Smooth muscle cell (in vitro differentiated cells): ENCODE data around the gene EFHD2. TPM values are rescaled to one million over a fixed set of nuclear protein-coding genes. Genes with fewer than 3 reads are reported as not detected.

ENCODE experiments used
- DNase-seq: peaks from one replicate; lab custom pipeline; 2025; ENCODE audit not compliant: unreplicated experiment; lab: John Stamatoyannopoulos, UW
- H2AFZ ChIP-seq: fragments of 200-600 bp; sonication (generic); 2 replicates; pipeline ENCODE4 v1.6.0; 2016; ENCODE audit warnings: antibody characterized with exemption, low read depth, mild to moderate bottlenecking
- H3F3A ChIP-seq: fragments of 200-600 bp; sonication (generic); 2 replicates; pipeline ENCODE4 v1.6.0; 2017; ENCODE audit warnings: antibody characterized with exemption, low read depth
- H3K27ac ChIP-seq: fragments of 200-600 bp; sonication (generic); 2 replicates; pipeline ENCODE4 v1.5.1; 2016; ENCODE audit warnings: low read depth, mild to moderate bottlenecking
- H3K27me3 ChIP-seq: fragments of 200-600 bp; sonication (generic); 2 replicates; pipeline ENCODE4 v1.6.1; 2016; ENCODE audit warnings: low read depth, mild to moderate bottlenecking
- H3K36me3 ChIP-seq: fragments of 200-600 bp; sonication (generic); 2 replicates; pipeline ENCODE4 v1.5.1; 2016; ENCODE audit warnings: low read depth
- H3K4me1 ChIP-seq: fragments of 200-600 bp; sonication (generic); 2 replicates; pipeline ENCODE4 v1.5.1; 2016; ENCODE audit warnings: low read depth
- H3K4me2 ChIP-seq: fragments of 200-600 bp; sonication (generic); 2 replicates; pipeline ENCODE4 v1.6.0; 2016; ENCODE audit warnings: mild to moderate bottlenecking
- H3K4me3 ChIP-seq: fragments of 200-600 bp; sonication (generic); 2 replicates; pipeline ENCODE4 v1.5.1; 2016; ENCODE audit warnings: mild to moderate bottlenecking
- H3K79me2 ChIP-seq: fragments of 200-600 bp; sonication (generic); 2 replicates; pipeline ENCODE4 v1.6.0; 2016; ENCODE audit warnings: low read depth, mild to moderate bottlenecking
- H3K9ac ChIP-seq: fragments of 200-600 bp; sonication (generic); 2 replicates; pipeline ENCODE4 v1.6.0; 2016; ENCODE audit warnings: low read depth
- H3K9me3 ChIP-seq: fragments of 200-600 bp; sonication (generic); replicated peaks from 2 replicates; pipeline ENCODE4 v1.5.1; 2016; ENCODE audit warnings: low read depth
- H4K20me1 ChIP-seq: fragments of 200-600 bp; sonication (generic); 2 replicates; pipeline ENCODE4 v1.6.0; 2016; ENCODE audit warnings: low read depth
- WGBS: methylation state at CpG from one replicate; pipeline ENCODE4 v1.1.7; 2016; ENCODE audit warnings: low lambda C conversion rate; 5-methylcytosine and 5-hydroxymethylcytosine counted together
- polyA plus RNA-seq: library from polyadenylated mRNA; unstranded; fragments of >200 nt; fragmentation: Nextera tagmentation; extraction: Ambion mirVana; gene quantifications from 2 replicates; pipeline ENCODE4 v1.2.1, GENCODE V29; 2016
- total RNA-seq: library from RNA; depleted of rRNA; stranded (reverse); fragments of >200 nt; gene quantifications from 2 replicates; pipeline ENCODE4 v1.2.3, GENCODE V29; 2014
- TF ChIP-seq, protein P1 (sequence below): fragments of 200-600 bp; sonication (generic); IDR thresholded peaks from 2 replicates; pipeline ENCODE4 v1.5.1; 2017; ENCODE audit warnings: borderline replicate concordance, mild to moderate bottlenecking, antibody characterized with exemption; ENCODE audit not compliant: insufficient read depth, poor library complexity, severe bottlenecking

EFHD2 gene
- total and polyA plus RNA-seq, 2 experiments from 2014 or later, result 7.0 to 22.9 TPM

DNA sequence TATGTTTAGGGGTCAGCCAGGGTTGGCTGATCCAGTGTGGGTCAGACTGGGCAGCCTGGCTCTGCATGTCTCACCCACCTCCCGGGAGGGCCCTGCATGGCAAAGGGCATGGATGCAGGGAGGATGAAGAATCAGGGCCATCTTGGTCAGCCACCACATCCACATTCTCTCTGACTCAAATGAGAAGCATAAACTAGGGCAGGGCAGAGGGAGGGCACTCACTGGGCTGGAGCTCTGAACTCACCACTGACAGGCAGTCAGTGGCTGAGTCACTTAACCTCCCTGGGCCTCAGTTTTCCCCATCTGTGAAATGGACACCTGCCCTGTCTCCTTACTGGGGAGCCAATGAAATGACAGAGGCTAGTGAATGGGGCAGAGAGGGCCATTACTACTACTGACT lies 42.5 kb downstream of the EFHD2 start:
- H3K36me3 ChIP-seq, result no peaks in the 10 kb centered on the region
- H3K4me3 ChIP-seq, result no peak overlapping the region
- peaks cover 6% of the 10 kb centered on the region for H3K4me1 ChIP-seq
- no peak overlapping the region for H3K9ac ChIP-seq
- no peaks in the 10 kb centered on the region for H3K9me3 ChIP-seq
- H3K79me2 ChIP-seq, result no peaks in the 10 kb centered on the region
- 86% methylated on average over 1 of the region's 1 CpG for WGBS
- no peak overlapping the region for H2AFZ ChIP-seq
- H3K4me2 ChIP-seq, result no peak overlapping the region
- peaks cover 6% of the 10 kb centered on the region for H3K27me3 ChIP-seq
- no peak for DNase-seq
- H3F3A ChIP-seq, result peaks cover 16% of the 10 kb centered on the region
- H4K20me1 ChIP-seq, result no peaks in the 10 kb centered on the region
- H3K27ac ChIP-seq, result no peak overlapping the region
- TF ChIP-seq, protein P1, sequence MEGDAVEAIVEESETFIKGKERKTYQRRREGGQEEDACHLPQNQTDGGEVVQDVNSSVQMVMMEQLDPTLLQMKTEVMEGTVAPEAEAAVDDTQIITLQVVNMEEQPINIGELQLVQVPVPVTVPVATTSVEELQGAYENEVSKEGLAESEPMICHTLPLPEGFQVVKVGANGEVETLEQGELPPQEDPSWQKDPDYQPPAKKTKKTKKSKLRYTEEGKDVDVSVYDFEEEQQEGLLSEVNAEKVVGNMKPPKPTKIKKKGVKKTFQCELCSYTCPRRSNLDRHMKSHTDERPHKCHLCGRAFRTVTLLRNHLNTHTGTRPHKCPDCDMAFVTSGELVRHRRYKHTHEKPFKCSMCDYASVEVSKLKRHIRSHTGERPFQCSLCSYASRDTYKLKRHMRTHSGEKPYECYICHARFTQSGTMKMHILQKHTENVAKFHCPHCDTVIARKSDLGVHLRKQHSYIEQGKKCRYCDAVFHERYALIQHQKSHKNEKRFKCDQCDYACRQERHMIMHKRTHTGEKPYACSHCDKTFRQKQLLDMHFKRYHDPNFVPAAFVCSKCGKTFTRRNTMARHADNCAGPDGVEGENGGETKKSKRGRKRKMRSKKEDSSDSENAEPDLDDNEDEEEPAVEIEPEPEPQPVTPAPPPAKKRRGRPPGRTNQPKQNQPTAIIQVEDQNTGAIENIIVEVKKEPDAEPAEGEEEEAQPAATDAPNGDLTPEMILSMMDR, result no peak

DNA sequence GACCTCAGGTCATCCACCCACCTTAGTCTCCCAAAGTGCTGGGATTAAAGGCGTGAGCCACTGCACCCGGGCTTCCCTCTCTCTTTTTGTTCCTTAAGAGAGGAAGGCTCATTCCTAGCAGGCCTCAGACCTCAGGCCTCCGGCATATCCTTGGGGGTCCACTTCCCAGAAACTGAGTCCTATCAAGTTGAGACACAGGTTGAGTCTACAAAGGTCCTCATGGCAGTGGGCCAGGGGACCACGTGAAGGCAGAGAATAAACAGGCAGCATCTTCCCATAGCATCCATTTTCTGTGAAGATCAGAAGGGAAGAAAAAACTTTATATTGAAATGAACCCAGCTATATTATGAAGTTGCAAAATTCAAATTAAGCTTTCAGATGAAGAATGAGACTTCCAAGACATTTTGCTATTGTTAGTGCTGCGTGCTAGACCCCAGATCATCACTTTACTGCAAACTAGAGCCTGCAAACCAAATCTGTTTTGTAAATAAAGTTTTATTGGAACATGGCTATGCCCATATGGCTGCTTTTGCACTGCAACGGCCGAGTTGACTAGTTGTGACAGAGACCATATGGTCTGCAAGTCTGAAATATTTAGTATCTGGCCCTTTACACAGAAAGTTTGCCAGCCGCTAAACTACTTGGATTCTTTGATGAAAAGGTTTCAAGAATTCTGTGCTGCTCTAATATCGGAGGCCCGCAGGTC lies 43.3 kb downstream of the EFHD2 start:
- no peak for DNase-seq
- 70% methylated on average over 10 of the region's 10 CpGs for WGBS
- H3K9ac ChIP-seq, result no peak overlapping the region

DNA sequence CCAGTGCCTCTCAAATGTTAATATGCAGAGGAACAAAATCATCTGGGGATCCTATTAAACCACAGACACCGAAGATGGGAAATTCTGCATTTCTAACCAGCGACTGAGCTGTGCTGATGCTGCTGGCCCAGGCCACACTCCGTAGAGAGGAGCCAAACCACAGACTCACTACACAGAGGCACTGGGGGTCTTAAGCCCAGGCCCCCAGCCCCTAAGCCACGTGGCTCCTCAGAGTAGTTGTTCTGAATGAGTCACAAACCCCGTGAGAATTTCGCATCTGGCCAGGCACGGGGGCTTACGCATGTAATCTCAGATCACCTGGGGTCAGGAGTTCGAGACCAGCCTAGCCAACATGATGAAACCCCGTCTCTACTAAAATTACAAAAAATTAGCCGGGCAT lies 44.0 kb downstream of the EFHD2 start:
- H3F3A ChIP-seq, result peaks cover 16% of the 10 kb centered on the region
- TF ChIP-seq, protein P1, result no peak
- H3K9ac ChIP-seq, result no peak overlapping the region
- H3K4me1 ChIP-seq, result peaks cover 6% of the 10 kb centered on the region
- H3K27ac ChIP-seq, result peak overlapping the region; percentile 34
- no peaks in the 10 kb centered on the region for H3K9me3 ChIP-seq
- H3K36me3 ChIP-seq, result no peaks in the 10 kb centered on the region
- no peaks in the 10 kb centered on the region for H3K27me3 ChIP-seq
- no peak overlapping the region for H3K4me3 ChIP-seq
- H3K4me2 ChIP-seq, result no peak overlapping the region
- WGBS, result 59% methylated on average over 11 of the region's 11 CpGs
- H3K79me2 ChIP-seq, result no peaks in the 10 kb centered on the region
- H2AFZ ChIP-seq, result no peak overlapping the region
- H4K20me1 ChIP-seq, result no peaks in the 10 kb centered on the region
- no peak for DNase-seq

More for the DNA sequence above, 43.3 kb downstream of the EFHD2 start:
- peaks cover 16% of the 10 kb centered on the region for H3F3A ChIP-seq
- H3K4me3 ChIP-seq, result no peak overlapping the region
- no peaks in the 10 kb centered on the region for H3K27me3 ChIP-seq
- no peaks in the 10 kb centered on the region for H3K9me3 ChIP-seq
- H4K20me1 ChIP-seq, result no peaks in the 10 kb centered on the region
- no peak overlapping the region for H3K27ac ChIP-seq
- no peaks in the 10 kb centered on the region for H3K36me3 ChIP-seq
- H2AFZ ChIP-seq, result no peak overlapping the region
- TF ChIP-seq, protein P1, result no peak
- no peak overlapping the region for H3K4me2 ChIP-seq
- peaks cover 6% of the 10 kb centered on the region for H3K4me1 ChIP-seq
- no peaks in the 10 kb centered on the region for H3K79me2 ChIP-seq

GRCh38 chr1:15454256-15454655 lies 44.6 kb downstream of the EFHD2 start:
- Histone ChIP-seq H3K36me3 (no peaks in the 10 kb centered on the region), H4K20me1 (no peaks in the 10 kb centered on the region), H3K79me2 (no peaks in the 10 kb centered on the region), H3K27ac (peak overlapping the region; percentile 34), H2AFZ (no peak overlapping the region), H3K4me3 (no peak overlapping the region), H3K27me3 (no peaks in the 10 kb centered on the region), H3F3A (peaks cover 17% of the 10 kb centered on the region), H3K9ac (no peak overlapping the region), H3K4me1 (peaks cover 6% of the 10 kb centered on the region), H3K9me3 (no peaks in the 10 kb centered on the region), H3K4me2 (no peak overlapping the region)
- 28% methylated on average over 3 of the region's 3 CpGs for WGBS
- TF ChIP-seq, protein P1, result no peak
- no peak for DNase-seq
